GM18519 (cell line): Measurements from ENCODE around the gene AFM.

Source experiments
- ATAC-seq: cut with Tn5 transposase; IDR thresholded peaks from one replicate; pipeline ENCODE4 v1.9.1; 2021; ENCODE audit warnings: mild to moderate bottlenecking, moderate library complexity; ENCODE audit not compliant: unreplicated experiment, low FRiP score

Gene AFM

DNA sequence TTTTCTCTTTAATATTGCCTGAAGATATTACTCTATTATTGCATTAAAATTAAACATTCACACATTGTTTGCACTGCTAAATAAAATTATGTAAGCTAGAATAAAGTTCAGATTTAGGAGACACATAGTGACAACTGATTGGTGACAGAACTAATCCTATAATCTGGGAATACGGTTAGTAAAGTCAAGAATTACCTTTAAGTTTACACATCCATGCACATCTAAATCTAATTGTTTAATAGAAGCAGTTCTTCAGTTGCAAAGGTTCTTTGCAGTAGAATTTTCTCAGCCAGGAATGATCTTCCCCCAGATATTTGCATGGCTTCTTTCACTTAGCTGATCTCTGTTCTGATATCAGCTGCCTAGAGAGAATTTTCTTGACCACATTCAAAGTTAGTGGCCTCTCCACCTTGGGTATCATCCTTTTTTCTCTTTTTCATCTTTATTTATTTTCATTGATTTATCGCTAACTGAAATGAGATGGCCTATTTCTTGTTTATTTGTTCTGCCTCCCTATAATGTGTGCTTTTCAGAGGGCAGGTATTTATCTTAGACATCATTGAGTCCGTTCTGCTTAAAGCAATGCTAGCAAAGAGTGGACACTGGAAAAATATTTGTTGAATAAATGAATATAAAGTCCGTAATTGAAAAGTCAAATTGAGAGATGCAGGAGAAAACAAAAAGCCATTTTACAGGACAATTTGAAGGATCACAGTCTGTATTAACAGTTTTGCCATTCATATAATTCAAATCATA lies 32.9 kb upstream of the AFM start:
- no peak for ATAC-seq

DNA sequence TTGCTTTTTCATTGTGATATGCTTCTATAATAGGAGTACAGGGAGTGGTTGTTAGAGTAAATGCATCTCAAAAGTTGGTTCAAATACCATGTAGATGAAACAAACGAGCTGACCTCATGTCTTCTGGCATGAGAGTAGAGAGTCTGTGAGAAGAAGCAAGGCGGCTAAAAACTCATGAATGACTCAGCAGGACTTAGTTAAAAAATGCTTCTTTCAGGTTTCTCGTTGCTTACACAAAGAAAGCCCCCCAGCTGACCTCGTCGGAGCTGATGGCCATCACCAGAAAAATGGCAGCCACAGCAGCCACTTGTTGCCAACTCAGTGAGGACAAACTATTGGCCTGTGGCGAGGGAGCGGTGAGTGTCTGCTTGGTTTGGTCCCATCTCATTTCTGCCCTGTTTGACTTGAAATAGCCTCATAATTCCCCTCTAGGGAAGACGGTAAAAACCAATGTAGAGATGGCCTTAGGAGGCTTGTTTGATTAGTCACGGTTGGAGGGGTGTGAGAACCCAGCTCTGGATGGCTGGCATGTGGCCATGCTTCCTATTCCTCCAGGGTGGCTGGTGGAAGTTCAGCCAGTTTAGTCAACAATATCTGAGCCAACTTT lies 31.0 kb upstream of the AFM start:
- no peak for ATAC-seq

DNA sequence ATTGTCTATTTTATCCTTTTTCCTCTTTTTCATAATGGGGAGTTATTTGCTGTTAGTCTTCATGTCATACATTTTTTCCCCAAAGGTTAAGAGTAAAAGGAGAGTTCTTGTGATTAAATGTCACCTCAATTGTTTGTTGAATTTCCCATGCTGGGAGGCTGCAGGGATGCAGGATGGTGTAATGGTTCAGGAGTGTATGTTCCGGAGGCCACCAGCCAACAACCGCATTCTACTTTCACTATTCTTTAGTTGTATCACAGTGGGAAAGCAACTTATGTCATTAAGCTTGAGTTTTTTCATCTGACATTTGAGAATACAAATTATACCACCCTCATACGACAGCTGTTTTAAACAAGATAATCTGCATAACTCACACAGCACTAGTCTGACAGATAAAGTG lies 30.1 kb upstream of the AFM start:
- ATAC-seq: no peak

DNA sequence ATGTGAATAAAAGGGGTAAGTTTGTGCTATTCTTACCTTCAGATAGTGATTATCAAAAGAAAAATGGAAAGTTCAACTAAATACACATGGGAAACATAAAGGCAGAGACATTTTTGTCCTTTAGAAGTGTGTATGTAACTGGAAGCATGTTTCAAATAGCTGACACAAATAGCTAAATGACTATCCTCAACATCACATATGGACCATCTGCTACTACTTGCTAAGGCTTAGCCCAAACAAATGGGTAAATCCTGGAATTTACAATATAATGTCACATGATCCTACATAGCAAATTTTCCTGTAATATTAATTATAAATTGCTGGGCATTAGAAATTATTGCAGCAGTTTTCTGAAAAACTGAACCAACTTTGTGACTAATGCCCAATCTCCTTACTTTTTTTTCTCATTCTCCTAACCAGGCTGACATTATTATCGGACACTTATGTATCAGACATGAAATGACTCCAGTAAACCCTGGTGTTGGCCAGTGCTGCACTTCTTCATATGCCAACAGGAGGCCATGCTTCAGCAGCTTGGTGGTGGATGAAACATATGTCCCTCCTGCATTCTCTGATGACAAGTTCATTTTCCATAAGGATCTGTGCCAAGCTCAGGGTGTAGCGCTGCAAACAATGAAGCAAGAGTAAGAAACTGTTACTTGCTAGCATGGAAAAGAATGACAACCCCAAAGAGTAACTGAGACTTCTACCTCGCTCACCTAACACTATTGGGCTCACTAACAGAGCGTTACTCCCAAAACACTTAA lies 29.4 kb upstream of the AFM start:
- no peak for ATAC-seq

DNA sequence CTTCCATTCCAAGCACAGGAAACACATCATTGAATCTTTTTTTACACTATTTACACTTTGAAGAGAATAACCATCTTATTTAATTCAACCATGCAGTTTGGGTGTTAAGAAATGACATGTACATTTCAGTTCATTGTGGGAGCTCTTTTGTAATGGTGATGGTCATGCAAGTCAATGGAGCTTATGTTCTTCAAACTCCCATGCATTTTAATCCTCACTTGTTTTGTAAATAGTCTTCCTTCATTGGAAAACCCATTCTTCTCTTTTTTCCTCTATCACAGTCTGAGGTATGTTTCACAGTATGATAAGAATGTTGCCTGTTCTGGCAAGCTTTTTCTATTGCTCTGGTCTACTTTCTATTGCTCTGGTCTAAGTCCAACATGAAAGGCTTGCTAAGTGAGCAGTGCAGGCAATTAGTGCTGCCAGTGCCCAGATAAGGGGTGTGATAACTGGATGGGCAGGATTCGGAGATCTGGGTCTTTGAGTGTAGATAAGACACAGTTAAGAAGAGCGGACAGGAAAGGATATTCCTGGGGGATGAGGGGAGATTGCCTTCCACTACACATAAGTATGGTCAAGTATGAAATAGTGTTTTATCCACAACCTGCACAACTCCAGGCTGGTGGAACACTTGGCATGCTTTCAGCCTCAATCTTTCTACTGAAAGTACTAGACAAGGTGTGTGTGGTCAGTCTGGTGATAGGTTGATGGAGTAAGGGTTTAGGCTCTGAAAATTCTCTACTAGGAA lies 28.4 kb upstream of the AFM start:
- ATAC-seq: no peak

DNA sequence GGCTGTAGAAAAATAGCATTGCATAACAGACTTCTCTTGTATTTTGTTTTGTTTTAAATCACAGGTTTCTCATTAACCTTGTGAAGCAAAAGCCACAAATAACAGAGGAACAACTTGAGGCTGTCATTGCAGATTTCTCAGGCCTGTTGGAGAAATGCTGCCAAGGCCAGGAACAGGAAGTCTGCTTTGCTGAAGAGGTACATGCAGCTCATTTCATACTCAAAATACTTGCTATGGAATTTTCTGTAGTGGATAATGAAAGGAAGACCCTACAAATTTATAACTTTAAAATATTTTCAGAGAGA lies 27.9 kb upstream of the AFM start:
- no peak for ATAC-seq

DNA sequence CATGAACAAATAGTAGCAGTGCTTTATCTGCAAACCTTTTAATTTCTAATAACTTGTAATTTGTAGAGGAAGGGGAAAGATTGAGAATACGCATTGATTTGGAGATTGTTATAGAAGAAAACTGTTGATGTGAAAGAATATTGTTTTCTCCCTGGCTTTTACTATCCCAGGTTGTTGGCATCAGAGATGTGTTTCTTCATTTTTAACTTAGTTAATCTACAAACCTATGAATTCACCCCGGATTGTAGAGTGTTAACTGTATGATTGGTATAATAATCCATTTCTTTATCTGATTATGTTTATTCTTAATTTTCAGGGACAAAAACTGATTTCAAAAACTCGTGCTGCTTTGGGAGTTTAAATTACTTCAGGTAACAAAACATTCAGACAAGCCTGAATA lies 26.6 kb upstream of the AFM start:
- ATAC-seq: no peak

DNA sequence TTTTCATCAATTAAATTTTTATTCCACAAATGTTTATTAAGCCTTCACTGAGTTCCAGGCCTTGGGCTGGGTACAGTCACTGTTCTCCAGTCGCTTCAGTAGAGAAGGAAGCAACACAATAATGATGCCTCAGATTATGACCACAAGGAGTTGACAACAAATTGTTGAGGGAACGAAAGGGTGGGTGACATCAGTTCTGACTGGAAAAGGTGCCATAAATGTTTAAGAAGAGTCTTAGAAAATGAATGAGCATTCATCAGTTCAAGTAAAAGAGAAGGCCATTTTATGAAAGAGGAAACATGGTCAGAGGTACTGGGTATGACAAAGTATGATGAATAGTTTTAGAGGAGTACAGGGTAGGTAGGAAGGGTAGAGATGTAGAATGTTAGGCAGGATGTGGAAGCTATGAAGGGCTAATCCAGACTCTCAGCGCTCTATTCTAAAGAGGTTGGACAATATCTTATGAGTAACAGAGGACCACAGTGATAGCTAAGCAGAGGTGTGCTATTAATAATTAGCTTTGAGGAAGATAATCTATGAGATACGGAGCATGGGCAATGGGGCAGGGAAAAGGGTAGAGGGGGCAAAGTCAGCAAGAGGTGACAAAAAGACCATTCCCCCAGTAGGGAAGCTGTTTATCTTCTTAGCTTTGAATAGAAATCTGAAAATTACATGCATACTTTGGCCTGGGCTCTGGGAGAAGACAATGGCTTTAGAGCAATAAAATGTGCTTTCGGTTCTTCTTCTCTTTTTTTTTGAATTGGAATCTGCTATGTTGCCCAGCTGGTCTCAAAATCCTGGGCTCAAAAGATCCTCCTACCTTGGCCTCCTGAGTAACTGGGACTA lies 25.1 kb upstream of the AFM start:
- ATAC-seq: no peak

DNA sequence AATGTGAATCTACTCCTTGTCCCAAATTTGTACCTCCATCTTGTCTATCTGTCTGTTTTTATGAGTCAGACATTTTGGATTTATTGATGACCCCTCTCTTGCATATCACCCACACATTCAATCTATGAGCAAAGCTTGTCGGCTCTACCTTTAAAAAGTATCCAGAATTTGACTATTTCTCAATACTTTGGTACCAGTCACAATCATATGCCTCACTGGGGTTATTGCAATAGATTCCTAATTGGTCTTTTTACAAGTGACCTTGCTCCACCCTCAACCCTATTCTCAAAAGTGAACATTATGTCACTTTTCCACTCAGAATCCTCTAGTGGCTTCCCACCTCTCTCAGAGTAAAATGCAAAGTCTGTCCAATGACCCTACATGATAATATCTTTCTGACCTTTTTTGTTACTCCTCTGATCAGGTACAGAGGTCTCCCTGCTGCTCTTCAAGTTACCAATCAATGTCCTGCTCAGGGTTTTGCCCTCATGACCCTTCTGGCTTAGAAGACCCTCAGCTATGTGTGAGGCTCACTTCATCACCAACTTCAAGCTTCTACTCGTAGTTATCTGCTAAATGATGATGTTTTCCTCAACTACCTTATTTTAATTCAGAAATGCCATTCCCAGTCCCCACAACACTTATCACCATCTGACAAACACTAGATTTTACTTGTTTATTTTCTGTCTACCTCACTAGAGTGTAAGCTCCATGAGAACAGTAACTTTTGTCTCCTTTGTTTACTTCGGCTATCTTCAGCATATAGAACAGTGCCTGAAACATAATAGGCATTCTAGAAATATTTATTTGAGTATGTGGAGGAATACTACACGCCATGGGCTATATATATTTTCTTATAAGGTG lies 23.1 kb upstream of the AFM start:
- no peak for ATAC-seq

DNA sequence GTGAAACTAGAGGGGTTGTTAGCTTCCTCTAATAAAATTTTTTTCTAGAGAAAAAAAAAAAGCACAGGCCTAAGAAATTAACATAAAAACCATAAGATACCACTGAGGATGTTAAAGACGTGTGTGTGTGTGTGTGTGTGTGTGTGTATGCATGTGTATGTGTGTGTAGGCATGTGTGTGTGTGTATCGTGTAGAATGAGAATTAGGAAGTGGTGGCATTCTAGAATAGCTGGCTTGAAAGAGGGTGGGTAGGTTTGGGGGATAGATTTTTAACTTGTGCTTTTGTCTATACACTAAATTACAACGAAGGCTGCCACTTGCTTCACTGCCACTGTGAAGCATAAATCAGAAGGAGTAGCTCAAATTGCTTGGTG lies 22.5 kb upstream of the AFM start:
- no peak for ATAC-seq

DNA sequence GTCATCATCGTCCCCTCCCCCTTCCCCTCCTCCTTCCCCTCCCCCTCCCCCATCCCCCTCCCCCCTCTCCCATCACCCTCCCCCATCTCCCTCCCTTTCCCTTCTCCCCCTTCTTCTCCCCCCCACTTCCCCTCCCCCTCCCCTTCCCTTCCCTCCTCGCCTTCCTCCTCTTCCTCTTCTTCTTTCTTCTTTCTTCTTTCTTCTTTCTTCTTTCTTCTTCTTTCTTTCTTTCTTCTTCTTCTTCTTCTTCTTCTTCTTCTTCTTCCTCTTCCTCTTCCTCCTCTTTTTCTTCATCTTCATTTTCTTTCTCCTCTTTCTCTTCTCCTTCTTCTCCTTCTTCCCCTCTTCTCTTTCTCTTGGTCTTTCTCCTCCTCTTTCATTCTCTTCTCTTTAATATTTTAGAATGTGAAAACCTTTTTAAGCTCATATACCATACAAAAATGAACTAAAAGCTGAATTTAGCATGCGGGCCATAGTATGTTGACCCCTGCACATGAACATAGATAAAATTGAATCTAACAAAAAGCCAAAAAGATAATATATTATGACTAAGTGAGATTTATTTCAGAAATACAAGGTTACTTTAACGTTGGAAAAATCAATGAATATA lies 20.5 kb upstream of the AFM start:
- ATAC-seq: no peak

DNA sequence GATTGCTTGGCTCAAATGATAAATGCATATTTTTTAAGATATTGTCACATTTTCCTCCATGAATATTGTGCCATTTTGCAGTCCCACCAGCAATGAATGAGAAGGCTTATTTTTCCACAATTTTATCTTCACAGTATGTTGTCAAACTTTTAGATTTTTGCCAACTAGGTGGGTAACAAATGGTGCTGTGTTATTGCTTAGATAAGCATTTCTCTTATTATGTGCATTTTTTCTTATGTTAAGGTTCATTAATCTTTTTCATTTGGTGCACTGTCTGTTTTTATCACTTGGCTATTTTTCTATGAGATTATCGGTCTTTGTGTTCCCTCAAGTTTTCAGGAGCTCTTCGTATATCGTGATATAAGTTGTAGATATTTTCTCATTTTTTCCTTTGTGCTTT lies 13.4 kb upstream of the AFM start:
- ATAC-seq: no peak

DNA sequence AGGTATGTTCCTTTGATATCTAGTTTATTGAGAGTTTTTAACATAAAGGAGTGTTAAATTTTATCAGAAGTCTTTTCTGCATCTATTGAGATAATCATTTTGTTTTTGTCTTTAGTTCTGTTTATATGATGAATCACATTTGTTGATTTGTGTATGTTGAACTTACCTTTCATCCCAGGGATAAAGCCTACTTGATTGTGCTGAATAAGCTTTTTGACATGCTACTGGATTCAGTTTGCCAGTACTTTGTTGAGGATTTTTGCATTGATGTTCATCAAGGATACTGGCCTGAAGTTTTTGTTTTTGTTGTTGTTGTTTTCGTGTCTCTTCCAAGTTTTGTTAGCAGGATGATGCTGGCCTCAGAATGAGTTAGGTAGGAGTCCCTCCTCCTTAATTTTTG lies 10.8 kb upstream of the AFM start:
- ATAC-seq: no peak

DNA sequence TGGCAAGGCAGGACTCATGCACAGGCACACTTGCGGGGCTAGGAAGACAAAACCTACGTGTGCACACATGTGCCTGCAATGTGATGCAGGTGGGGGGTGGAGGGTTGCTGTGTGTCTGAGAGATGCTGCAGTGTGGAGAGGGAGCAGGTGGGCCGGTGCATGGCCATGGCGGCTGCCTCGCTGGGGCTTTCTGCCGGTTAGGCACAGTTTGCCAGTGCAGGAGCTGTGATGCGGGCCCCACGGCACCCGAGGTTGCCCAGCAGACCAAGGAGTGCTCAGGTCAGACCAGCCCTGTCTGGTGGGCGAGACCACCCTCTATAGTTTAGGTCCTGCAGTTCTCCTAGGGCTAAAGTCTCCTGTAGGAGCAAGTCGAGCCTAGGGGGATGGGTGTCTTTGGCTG lies 4.4 kb upstream of the AFM start:
- ATAC-seq: no peak

DNA sequence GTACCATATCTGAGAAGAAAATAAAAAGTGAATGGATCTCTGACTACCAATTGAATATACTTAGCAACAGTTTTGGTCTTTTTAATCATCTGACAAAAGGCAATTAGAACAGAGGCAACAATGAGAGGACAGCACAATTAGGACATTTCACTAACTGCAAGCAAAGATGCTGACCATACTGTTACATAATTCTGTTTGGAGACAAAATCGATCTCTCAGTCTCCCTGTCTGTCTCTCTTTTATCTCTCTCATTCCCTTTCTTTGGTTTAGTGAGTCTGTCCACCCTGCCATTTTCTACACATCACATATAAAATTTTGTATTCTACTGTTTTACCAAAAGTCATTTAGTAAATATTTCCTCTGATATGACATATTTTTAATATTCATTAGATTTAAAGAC lies 2.2 kb upstream of the AFM start:
- ATAC-seq: no peak

DNA sequence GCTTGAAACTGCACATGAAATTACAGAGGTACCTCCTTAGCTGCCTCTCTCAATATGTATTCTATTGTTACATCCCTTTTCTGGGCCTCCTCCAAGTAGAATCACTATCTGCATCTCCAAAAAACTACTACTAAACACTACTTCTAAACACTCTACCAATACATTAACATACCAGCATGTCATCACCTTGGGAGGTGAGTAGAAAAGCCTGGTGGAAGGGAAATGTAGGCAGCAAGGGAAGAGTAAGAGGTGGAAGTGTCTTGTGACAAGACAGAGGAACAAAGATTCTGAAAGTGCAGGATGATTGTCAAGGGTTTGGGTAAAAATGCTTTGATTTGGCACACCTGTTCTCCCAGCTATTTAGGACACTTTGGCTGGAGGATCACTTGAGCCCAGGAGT lies 3.5 kb downstream of the AFM start:
- ATAC-seq: no peak

DNA sequence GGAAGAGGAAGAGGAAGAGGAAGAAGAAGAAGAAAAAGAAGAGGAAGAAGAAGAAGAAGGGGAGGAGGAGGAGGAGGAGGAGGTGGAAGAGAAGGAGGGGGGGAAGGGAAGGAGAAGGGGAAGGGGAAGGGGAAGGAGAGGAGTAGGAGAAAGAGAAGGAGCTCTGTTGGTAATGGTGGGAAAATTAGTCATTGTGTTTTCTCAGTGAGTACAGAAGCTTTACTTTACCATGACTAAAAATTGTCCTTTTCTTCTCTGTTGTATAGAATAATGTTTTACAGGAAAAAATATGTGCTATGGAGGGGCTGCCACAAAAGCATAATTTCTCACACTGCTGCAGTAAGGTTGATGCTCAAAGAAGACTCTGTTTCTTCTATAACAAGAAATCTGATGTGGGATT lies 4.1 kb downstream of the AFM start:
- ATAC-seq: no peak

DNA sequence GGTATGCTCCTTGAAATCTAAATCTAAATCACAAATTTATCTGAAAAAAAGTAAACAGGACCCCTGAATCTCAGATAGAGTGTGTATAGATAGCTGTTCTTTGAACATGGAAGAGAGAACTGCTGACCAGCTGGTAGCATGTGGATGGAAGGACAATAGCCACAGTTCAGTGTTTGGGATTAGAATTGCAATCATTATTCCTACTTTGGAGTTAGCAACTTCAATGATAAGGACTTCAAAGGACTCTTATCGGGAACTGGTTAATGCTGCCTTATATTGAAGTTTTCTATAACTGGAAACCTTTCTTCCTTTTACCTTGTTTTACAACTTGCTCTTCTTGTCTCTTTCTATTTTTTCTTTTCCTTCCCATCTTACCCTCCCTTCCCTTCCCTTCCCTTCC lies 5.0 kb downstream of the AFM start:
- ATAC-seq: no peak

DNA sequence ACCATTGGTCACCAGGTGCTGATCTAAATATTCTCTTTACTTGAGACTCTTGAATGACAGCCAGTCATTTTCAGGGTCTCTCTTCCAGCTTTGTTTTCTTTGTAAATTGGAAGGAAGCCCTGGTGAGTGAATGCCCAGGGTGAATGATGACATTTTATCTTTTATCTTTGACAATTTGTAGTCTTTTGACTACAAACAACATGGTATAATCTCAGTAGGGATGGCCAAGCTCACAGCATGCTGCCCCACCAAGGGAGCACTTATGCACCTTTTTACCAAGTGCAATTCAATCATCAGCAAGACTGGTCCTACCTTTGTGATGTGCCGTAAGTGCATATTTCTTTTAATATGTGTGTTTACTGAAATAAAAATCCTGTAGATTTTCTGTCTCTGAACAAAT lies 5.7 kb downstream of the AFM start:
- no peak for ATAC-seq
